C4-2B (cell line): Measurements from ENCODE around the gene SDR39U1.
A peak's percentile ranks its signal among the peaks of the same experiment; 100 is the strongest.

Experiments used
- H3K27ac ChIP-seq: fragments of 450-650 bp; 2 replicates; pipeline ENCODE4 v1.5.1; 2017
- CTCF ChIP-seq: fragments of 450-650 bp; conservative IDR thresholded peaks from 2 replicates; pipeline ENCODE4 v1.5.1; 2017; ENCODE audit warnings: mild to moderate bottlenecking
- ZFX ChIP-seq: fragments of 450-650 bp; IDR thresholded peaks from 2 replicates; pipeline ENCODE4 v1.6.1; 2017

Gene SDR39U1

GRCh38 chr14:24428628-24429394 is 13.8 kb downstream of the SDR39U1 start:
- TF ChIP-seq ZFX: no peak
- no peak for TF ChIP-seq CTCF
- H3K27ac ChIP-seq: peak overlapping the region; percentile 74

- no peak for TF ChIP-seq CTCF
- TF ChIP-seq ZFX: no peak
- no peak overlapping the region for H3K27ac ChIP-seq
These were observed 14.8 kb downstream of the SDR39U1 start for GRCh38 chr14:24427537-24428508.

GRCh38 chr14:24426912-24427536 is 15.6 kb downstream of the SDR39U1 start:
- no peak for TF ChIP-seq CTCF
- TF ChIP-seq ZFX: no peak
- no peak overlapping the region for H3K27ac ChIP-seq

GRCh38 chr14:24426150-24426911 is 16.2 kb downstream of the SDR39U1 start:
- TF ChIP-seq CTCF (no peak), ZFX (no peak)
- H3K27ac ChIP-seq: no peak overlapping the region

GRCh38 chr14:24425704-24426103 is 16.9 kb downstream of the SDR39U1 start:
- no peak overlapping the region for H3K27ac ChIP-seq

More at GRCh38 chr14:24425704-24426103, 16.9 kb downstream of the SDR39U1 start:
- TF ChIP-seq CTCF (no peak), ZFX (no peak)
